Peyer's patch (tissue), 4 donors: ENCODE data around the gene GABBR2. TPM values are rescaled to one million over a fixed set of nuclear protein-coding genes. Genes with fewer than 3 reads are reported as not detected.

Experiments used
- DNase-seq, 3 donors: peaks; one replicate each; pipeline ENCODE4 v3.0.0-alpha.2; 2017 to 2019
- H3K27ac ChIP-seq, 4 donors: fragments of 200-600 bp; sonication (generic); one replicate each; pipeline ENCODE4 v1.5.1; 2016 to 2019
- H3K27me3 ChIP-seq, 2 donors: fragments of 200-600 bp; sonication (generic); one replicate each; pipeline ENCODE4 v1.5.1; 2019
- H3K36me3 ChIP-seq, 3 donors: fragments of 200-600 bp; sonication (generic); one replicate each; pipeline ENCODE4 v1.5.1; 2016 to 2019
- H3K4me1 ChIP-seq, 4 donors: fragments of 200-600 bp; sonication (generic); one replicate each; pipeline ENCODE4 v1.5.1; 2016 to 2019
- H3K4me3 ChIP-seq, 4 donors: fragments of 200-600 bp; sonication (generic); 1 replicate in 3 of 4; 2 replicates in 1 of 4; pipeline ENCODE4 v1.5.1; 2016 to 2019; ENCODE audit warnings: mild to moderate bottlenecking in 1 of 4
- H3K9me3 ChIP-seq, 4 donors: fragments of 200-600 bp; sonication (generic); one replicate each; pipeline ENCODE4 v1.5.1; 2016 to 2019; ENCODE audit warnings: mild to moderate bottlenecking in 1 of 4
- CTCF ChIP-seq, 6 experiments: fragments of 450-650 bp in 4 of 6; fragments of 200-600 bp in 2 of 6; sonication (generic) in 1 of 6; IDR thresholded peaks; one replicate each; pipeline ENCODE4 v1.5.1; 2017 to 2019; ENCODE audit warnings: antibody characterized with exemption in 6 of 6, mild to moderate bottlenecking in 3 of 6, moderate library complexity in 1 of 6
- POLR2A ChIP-seq, 2 donors: fragments of 450-650 bp; IDR thresholded peaks; one replicate each; pipeline ENCODE4 v1.5.1; 2017; ENCODE audit warnings: antibody characterized with exemption in 2 of 2, mild to moderate bottlenecking in 2 of 2, moderate library complexity in 2 of 2
- total RNA-seq, 4 donors: library from RNA; depleted of rRNA; stranded (reverse); fragments of >200 nt; gene quantifications; one replicate each; pipeline ENCODE4 v1.1.0, GENCODE V29; 2016

Gene GABBR2
- total RNA-seq, 4 donors from 2014 or later, result not detected

GRCh38 chr9:98552331-98552730, 156.4 kb downstream of the GABBR2 start:
- DNase-seq, result no peak
- Histone ChIP-seq H3K9me3 (no peaks in the 10 kb centered on the region), H3K27me3 (no peaks in the 10 kb centered on the region), H3K36me3 (no peaks in the 10 kb centered on the region), H3K4me3 (no peak overlapping the region), H3K4me1 (no peaks in the 10 kb centered on the region), H3K27ac (no peak overlapping the region)
- TF ChIP-seq POLR2A (IDR thresholded peaks at IDR 0.05) (no peak), CTCF (IDR thresholded peaks at IDR 0.05) (no peak)

GRCh38 chr9:98551511-98552286, 157.0 kb downstream of the GABBR2 start:
- H3K27me3 ChIP-seq, result no peaks in the 10 kb centered on the region
- no peak overlapping the region for H3K27ac ChIP-seq
- H3K36me3 ChIP-seq, result no peaks in the 10 kb centered on the region
- no peak overlapping the region for H3K4me3 ChIP-seq
- TF ChIP-seq CTCF (IDR thresholded peaks at IDR 0.05) (no peak), POLR2A (IDR thresholded peaks at IDR 0.05) (no peak)
- no peak for DNase-seq
- no peaks in the 10 kb centered on the region for H3K4me1 ChIP-seq
- no peaks in the 10 kb centered on the region for H3K9me3 ChIP-seq

- Histone ChIP-seq H3K27ac (no peak overlapping the region), H3K27me3 (no peaks in the 10 kb centered on the region), H3K36me3 (no peaks in the 10 kb centered on the region), H3K4me1 (no peaks in the 10 kb centered on the region), H3K4me3 (no peak overlapping the region), H3K9me3 (no peaks in the 10 kb centered on the region)
- TF ChIP-seq POLR2A (IDR thresholded peaks at IDR 0.05), result no peak
- TF ChIP-seq CTCF (IDR thresholded peaks at IDR 0.05), result no peak
- DNase-seq, result no peak
Measured at GRCh38 chr9:98550206-98550820, 158.4 kb downstream of the GABBR2 start.

GRCh38 chr9:98549401-98549800, 159.3 kb downstream of the GABBR2 start:
- no peak for DNase-seq
- TF ChIP-seq POLR2A (IDR thresholded peaks at IDR 0.05), result no peak
- no peaks in the 10 kb centered on the region for H3K9me3 ChIP-seq

DNA sequence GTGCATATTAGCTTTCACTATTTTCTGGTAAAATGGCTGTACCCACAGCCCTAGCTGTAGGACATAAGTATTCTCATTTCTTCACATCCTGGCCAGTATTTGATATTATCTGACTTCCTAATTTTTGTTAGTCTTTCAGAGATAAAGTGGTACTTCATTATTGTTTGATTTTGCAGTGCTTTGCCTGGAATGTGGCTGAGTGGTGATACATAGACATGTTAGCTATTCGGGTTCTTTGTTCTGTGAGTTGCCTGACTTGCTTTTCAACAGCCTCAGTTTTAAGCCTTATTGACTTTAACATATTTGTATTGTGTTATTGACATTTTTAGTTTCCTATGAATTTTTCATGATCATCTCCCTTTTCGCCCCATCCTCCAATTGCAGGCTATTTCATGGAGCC, 161.1 kb downstream of the GABBR2 start:
- Histone ChIP-seq H3K27me3 (no peaks in the 10 kb centered on the region), H3K36me3 (no peaks in the 10 kb centered on the region), H3K27ac (no peak overlapping the region), H3K4me1 (no peaks in the 10 kb centered on the region), H3K4me3 (no peak overlapping the region), H3K9me3 (no peaks in the 10 kb centered on the region)
- no peak for TF ChIP-seq CTCF (IDR thresholded peaks at IDR 0.05)
- no peak for TF ChIP-seq POLR2A (IDR thresholded peaks at IDR 0.05)
- DNase-seq, result no peak

More at GRCh38 chr9:98549401-98549800, 159.3 kb downstream of the GABBR2 start:
- no peaks in the 10 kb centered on the region for H3K27me3 ChIP-seq
- no peaks in the 10 kb centered on the region for H3K36me3 ChIP-seq
- H3K27ac ChIP-seq, result no peak overlapping the region
- H3K4me3 ChIP-seq, result no peak overlapping the region
- no peaks in the 10 kb centered on the region for H3K4me1 ChIP-seq

GRCh38 chr9:98545021-98545420, 163.7 kb downstream of the GABBR2 start:
- H3K4me3 ChIP-seq, result no peak overlapping the region
- no peaks in the 10 kb centered on the region for H3K36me3 ChIP-seq
- TF ChIP-seq POLR2A (IDR thresholded peaks at IDR 0.05) (no peak), CTCF (IDR thresholded peaks at IDR 0.05) (no peak)
- H3K9me3 ChIP-seq, result no peaks in the 10 kb centered on the region
- DNase-seq, result no peak
- no peaks in the 10 kb centered on the region for H3K27me3 ChIP-seq
- H3K27ac ChIP-seq, result no peak overlapping the region
- no peaks in the 10 kb centered on the region for H3K4me1 ChIP-seq
